HepG2 (cell line): ENCODE measurements around the gene HOXA4. TPM values are rescaled to one million over a fixed set of nuclear protein-coding genes. Genes with fewer than 3 reads are reported as not detected.
A peak's percentile ranks its signal among the peaks of the same experiment; 100 is the strongest.

ENCODE experiments used
- AGO2 ChIP-seq: fragments of 200-400 bp; formaldehyde crosslinking; optimal IDR thresholded peaks from 2 replicates; pipeline ENCODE3; 2017; ENCODE audit warnings: mild to moderate bottlenecking, low read depth, low read length, moderate library complexity
- KDM2A ChIP-seq: sonication (generic); formaldehyde crosslinking; IDR thresholded peaks from 2 replicates; pipeline ENCODE4 v1.4.0; 2020; ENCODE audit warnings: low read depth, missing genetic modification reagents, borderline replicate concordance
- PHF5A ChIP-seq: IDR thresholded peaks from one replicate; pipeline ENCODE4 v1.6.1; 2018; ENCODE audit warnings: low read depth, missing genetic modification reagents; ENCODE audit not compliant: unreplicated experiment
- THAP7 ChIP-seq: sonication (generic); formaldehyde crosslinking; IDR thresholded peaks from 2 replicates; pipeline ENCODE4 v1.8.1; 2023; ENCODE audit warnings: mild to moderate bottlenecking, missing genetic modification reagents
- ZNF687 ChIP-seq: sonication (generic); formaldehyde crosslinking; IDR thresholded peaks from 2 replicates; pipeline ENCODE4 v1.5.1; 2020; ENCODE audit warnings: mild to moderate bottlenecking, missing genetic modification reagents, moderate library complexity
- polyA plus RNA-seq, 8 experiments: library from polyadenylated mRNA; depleted of rRNA in 3 of 8; stranded (reverse) in 7 of 8; unstranded in 1 of 8; fragments of >200 nt; fragmentation: Illumina TruSeq in 4 of 8; extraction: Trizol in 4 of 8; gene quantifications; 2 replicates each; pipeline versions ENCODE4 v1.2.1 to v1.2.3, GENCODE V29; 2011 to 2016; ENCODE audit warnings: low read depth in 4 of 8, missing spikeins in 1 of 8, mixed read lengths in 1 of 8; ENCODE audit not compliant: insufficient read depth in 1 of 8
- total RNA-seq, 5 experiments: library from RNA; depleted of rRNA; stranded (reverse); fragments of >200 nt; fragmentation: Illumina TruSeq; extraction: Trizol; gene quantifications; 2 replicates each; pipeline ENCODE4 v1.2.3, GENCODE V29; 2016; ENCODE audit warnings: low read depth in 1 of 5
- TF ChIP-seq, protein P1 (sequence below): sonication (generic); formaldehyde crosslinking; IDR thresholded peaks from 2 replicates; pipeline ENCODE4 v1.4.0; 2020; ENCODE audit warnings: mild to moderate bottlenecking, low read depth, missing genetic modification reagents
- TF ChIP-seq, protein P2 (sequence below): IDR thresholded peaks from 2 replicates; pipeline ENCODE4 v1.6.1; 2016; ENCODE audit warnings: missing compliant biosample characterization, missing genetic modification reagents, borderline replicate concordance

Gene HOXA4
- total and polyA plus RNA-seq, 2 of the 13 experiments (the other 11 are each of a cell fraction or from before 2014, with no cell fraction given), result 2.4 to 5.4 TPM

DNA sequence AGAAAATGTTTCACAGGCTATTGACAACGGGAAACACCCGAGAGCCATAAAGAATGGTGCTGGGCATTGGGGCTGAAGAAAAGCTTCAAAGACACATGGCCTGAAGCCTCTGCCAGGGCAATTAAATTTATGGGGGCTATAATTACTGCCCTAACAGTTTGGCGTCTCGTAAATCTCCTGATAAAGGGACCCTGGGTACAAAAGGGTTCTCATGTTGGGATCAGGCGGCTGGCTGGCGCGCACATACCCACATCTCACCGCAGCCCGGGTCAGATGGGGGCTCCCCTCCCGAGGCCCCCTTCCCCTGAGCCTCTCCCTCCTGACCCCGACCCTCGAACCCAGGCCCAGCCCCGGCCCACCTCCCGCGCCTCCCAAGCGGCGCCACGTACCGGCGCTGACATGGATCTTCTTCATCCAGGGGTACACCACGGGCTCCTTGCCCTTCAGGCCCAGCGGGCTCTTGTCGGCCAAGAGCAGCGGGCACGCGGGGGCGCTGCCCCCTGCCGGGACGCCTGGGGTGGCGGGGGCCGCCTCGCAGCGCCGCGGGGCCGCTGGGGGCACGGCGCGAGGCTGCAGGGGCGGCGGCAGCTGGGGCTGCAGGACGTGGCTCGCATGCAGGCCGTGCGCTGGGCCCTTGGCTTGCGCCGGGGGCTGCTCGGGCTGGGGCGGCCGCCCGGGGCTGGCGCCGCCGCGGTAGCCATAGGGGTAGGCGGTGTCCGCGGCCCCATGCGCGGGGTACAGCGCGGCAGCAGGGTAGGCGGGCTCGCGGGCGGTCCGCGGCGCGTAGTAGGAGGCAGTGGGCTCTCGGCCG, 623 bp downstream of the HOXA4 start (continued):
- TF ChIP-seq THAP7 (CRISPR knock-in tag) (0 out of 2 replicates have a peak, but pooled peaks have one; percentile 20), KDM2A (CRISPR knock-in tag) (peak; percentile 77), PHF5A (CRISPR knock-in tag) (no peak), ZNF687 (CRISPR knock-in tag) (peak; percentile 68), AGO2 (peak; percentile 35)
- TF ChIP-seq, protein P1, sequence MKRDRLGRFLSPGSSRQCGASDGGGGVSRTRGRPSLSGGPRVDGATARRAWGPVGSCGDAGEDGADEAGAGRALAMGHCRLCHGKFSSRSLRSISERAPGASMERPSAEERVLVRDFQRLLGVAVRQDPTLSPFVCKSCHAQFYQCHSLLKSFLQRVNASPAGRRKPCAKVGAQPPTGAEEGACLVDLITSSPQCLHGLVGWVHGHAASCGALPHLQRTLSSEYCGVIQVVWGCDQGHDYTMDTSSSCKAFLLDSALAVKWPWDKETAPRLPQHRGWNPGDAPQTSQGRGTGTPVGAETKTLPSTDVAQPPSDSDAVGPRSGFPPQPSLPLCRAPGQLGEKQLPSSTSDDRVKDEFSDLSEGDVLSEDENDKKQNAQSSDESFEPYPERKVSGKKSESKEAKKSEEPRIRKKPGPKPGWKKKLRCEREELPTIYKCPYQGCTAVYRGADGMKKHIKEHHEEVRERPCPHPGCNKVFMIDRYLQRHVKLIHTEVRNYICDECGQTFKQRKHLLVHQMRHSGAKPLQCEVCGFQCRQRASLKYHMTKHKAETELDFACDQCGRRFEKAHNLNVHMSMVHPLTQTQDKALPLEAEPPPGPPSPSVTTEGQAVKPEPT, result no peak
- TF ChIP-seq, protein P2, sequence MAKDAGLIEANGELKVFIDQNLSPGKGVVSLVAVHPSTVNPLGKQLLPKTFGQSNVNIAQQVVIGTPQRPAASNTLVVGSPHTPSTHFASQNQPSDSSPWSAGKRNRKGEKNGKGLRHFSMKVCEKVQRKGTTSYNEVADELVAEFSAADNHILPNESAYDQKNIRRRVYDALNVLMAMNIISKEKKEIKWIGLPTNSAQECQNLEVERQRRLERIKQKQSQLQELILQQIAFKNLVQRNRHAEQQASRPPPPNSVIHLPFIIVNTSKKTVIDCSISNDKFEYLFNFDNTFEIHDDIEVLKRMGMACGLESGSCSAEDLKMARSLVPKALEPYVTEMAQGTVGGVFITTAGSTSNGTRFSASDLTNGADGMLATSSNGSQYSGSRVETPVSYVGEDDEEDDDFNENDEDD (CRISPR knock-in tag), result peak; percentile 54; the same call in 1 of the 2 replicates
